ENCODE results near the gene CCDC50. TPM values are rescaled to one million over a fixed set of nuclear protein-coding genes. Genes with fewer than 3 reads are reported as not detected.
A peak's percentile ranks its signal among the peaks of the same experiment; 100 is the strongest.

The CCDC50 gene
- total RNA-seq, 1 donor from 2014 or later, result 58.7 TPM

DNA sequence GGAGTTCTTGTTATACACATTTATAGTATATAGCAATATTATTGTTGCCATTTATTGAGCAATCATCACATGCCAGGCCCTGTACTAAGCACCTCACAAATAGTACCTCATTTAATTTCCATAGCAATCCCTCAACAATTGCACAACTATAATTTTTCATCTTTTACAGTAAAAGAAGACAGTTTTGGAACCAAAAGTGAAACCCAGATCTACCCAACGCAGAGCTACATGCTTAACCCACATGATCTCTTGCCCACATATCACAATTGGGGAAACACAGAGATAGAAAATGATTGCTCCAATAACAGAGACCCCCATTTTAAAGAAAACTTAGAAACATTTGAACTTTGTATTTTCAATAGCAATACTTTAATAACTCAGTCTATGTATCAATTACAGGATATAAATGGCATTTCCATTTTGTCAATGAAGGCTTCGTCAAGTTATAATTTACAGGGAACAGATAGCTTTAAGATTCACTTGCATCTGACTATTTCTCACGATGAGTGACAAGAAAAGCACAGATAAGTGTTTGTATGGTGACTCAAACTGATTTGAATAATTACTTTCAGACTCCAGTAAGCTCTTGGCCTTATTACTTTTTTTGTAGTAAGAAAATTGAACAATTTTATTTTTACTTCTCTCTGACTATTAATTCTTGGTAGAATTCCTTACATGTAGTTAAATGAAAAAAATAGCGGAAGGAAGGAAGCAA lies 38.7 kb upstream of the CCDC50 start:
- H3K27me3 ChIP-seq, result no peaks in the 10 kb centered on the region
- H3K4me3 ChIP-seq, result peak overlapping the region in 1 of 2 donors; percentile 19
- H3K9me3 ChIP-seq, result no peaks in the 10 kb centered on the region
- H3K4me1 ChIP-seq, result no peaks in the 10 kb centered on the region
- DNase-seq (ENCODE audit: extremely low spot score in 2 of 2), result no peak
- intact Hi-C loops (cut with DNase I), result no loop called here
- no peaks in the 10 kb centered on the region for H3K36me3 ChIP-seq
- H3K27ac ChIP-seq, result no peak overlapping the region
- TF ChIP-seq POLR2A (IDR thresholded peaks at IDR 0.05) (no peak), POLR2AphosphoS5 (IDR thresholded peaks at IDR 0.05; ENCODE audit: insufficient read depth in 1 of 2, low read depth in 1 of 2) (no peak)
- TF ChIP-seq, protein P1, sequence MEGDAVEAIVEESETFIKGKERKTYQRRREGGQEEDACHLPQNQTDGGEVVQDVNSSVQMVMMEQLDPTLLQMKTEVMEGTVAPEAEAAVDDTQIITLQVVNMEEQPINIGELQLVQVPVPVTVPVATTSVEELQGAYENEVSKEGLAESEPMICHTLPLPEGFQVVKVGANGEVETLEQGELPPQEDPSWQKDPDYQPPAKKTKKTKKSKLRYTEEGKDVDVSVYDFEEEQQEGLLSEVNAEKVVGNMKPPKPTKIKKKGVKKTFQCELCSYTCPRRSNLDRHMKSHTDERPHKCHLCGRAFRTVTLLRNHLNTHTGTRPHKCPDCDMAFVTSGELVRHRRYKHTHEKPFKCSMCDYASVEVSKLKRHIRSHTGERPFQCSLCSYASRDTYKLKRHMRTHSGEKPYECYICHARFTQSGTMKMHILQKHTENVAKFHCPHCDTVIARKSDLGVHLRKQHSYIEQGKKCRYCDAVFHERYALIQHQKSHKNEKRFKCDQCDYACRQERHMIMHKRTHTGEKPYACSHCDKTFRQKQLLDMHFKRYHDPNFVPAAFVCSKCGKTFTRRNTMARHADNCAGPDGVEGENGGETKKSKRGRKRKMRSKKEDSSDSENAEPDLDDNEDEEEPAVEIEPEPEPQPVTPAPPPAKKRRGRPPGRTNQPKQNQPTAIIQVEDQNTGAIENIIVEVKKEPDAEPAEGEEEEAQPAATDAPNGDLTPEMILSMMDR (IDR thresholded peaks at IDR 0.05), result no peak

DNA sequence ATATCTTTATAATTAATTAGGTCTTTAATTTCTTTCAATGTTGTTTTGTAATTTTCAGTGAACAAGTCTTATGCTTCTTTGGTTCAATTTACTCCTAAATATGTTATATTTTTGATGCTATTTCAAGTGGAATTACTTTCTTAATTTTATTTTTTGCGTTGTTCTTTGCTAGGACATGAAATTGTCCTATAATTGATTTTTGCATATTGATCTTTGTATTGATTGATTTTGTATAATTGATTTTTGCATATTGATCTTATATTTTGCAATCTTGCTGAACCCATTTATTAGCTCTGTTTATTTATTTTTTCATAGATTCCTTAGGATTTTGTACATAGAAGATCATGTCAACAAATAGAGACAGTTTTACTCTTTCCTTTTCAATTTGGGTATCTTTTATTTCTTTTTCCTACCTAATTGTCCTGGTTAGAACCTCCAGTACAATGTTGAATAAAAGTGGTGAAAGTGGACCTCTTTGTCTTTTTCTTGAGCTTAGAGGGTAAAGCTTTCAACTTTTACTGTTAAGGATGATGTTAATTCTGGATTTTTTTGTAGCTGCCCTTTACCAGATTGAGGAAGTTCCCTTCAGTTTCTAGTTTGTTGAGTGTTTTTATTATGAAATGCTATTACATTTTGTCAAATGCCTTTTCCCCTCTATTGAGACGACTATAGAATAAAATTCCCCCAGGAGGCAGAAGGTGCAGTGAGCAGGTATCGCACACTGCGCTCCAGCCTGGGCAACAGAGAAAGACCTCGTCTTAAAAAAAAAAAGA lies 36.8 kb upstream of the CCDC50 start:
- Histone ChIP-seq H3K9me3 (no peaks in the 10 kb centered on the region), H3K4me3 (no peak overlapping the region), H3K4me1 (no peaks in the 10 kb centered on the region), H3K36me3 (no peaks in the 10 kb centered on the region), H3K27me3 (no peaks in the 10 kb centered on the region), H3K27ac (no peak overlapping the region)
- TF ChIP-seq, protein P1 (IDR thresholded peaks at IDR 0.05), result no peak
- no peak for TF ChIP-seq POLR2A (IDR thresholded peaks at IDR 0.05)
- no peak for TF ChIP-seq POLR2AphosphoS5 (IDR thresholded peaks at IDR 0.05; ENCODE audit: insufficient read depth in 1 of 2, low read depth in 1 of 2)
- intact Hi-C loops (cut with DNase I), result no loop called here
- no peak for DNase-seq (ENCODE audit: extremely low spot score in 2 of 2)

DNA sequence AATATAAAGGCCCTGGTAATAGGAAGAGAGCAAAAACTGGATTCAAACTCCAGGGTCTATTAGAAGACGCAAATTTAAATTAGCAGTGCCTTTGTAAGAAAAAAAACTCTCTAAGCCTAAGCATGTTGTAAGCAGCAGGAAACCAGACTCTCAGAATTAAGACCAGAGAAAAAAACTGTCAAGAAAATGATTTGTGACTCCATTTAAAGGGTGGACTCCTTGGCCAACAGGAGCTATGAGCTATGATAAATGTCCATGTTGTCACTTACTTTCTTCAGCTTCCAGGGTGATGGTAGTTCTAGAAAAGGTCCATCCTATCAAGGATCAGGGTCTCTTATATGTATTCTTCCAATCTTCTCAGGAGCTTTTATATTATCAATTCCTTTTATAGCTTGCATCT lies 34.9 kb upstream of the CCDC50 start:
- intact Hi-C loops (cut with DNase I), result no loop called here
- no peaks in the 10 kb centered on the region for H3K9me3 ChIP-seq

GRCh38 chr3:191296041-191296541 lies 33.1 kb upstream of the CCDC50 start:
- H3K4me1 ChIP-seq, result no peaks in the 10 kb centered on the region
- no peaks in the 10 kb centered on the region for H3K9me3 ChIP-seq
- intact Hi-C loops (cut with DNase I), result no loop called here
- H3K36me3 ChIP-seq, result no peaks in the 10 kb centered on the region
- no peak overlapping the region for H3K27ac ChIP-seq
- DNase-seq (ENCODE audit: extremely low spot score in 2 of 2), result no peak
- H3K4me3 ChIP-seq, result no peak overlapping the region
- TF ChIP-seq POLR2A (IDR thresholded peaks at IDR 0.05) (no peak), POLR2AphosphoS5 (IDR thresholded peaks at IDR 0.05; ENCODE audit: insufficient read depth in 1 of 2, low read depth in 1 of 2) (no peak)
- TF ChIP-seq, protein P1 (IDR thresholded peaks at IDR 0.05), result no peak
- H3K27me3 ChIP-seq, result no peaks in the 10 kb centered on the region

More for the DNA sequence above, 34.9 kb upstream of the CCDC50 start:
- no peak overlapping the region for H3K27ac ChIP-seq
- H3K27me3 ChIP-seq, result no peaks in the 10 kb centered on the region
- no peaks in the 10 kb centered on the region for H3K36me3 ChIP-seq
- TF ChIP-seq, protein P1 (IDR thresholded peaks at IDR 0.05), result no peak
- TF ChIP-seq POLR2AphosphoS5 (IDR thresholded peaks at IDR 0.05; ENCODE audit: insufficient read depth in 1 of 2, low read depth in 1 of 2), result no peak
- no peak for TF ChIP-seq POLR2A (IDR thresholded peaks at IDR 0.05)
- no peaks in the 10 kb centered on the region for H3K4me1 ChIP-seq
- no peak overlapping the region for H3K4me3 ChIP-seq
- DNase-seq (ENCODE audit: extremely low spot score in 2 of 2), result no peak
